Dermis microvascular lymphatic vessel endothelial cell (primary cell): ENCODE data around the gene OR7A17. TPM values are rescaled to one million over a fixed set of nuclear protein-coding genes. Genes with fewer than 3 reads are reported as not detected.

Source experiments
- DNase-seq, 2 donors: peaks; one replicate each; pipeline versions ENCODE4 v3.0.0 to v3.0.0-alpha.2; 2010; ENCODE audit warnings: low read depth in 2 of 2
- total RNA-seq: library from RNA; depleted of rRNA; stranded (reverse); fragments of >200 nt; gene quantifications from 2 replicates; pipeline ENCODE4 v1.2.1, GENCODE V29; 2014

The OR7A17 gene
- not detected in 2 replicates for total RNA-seq

- no peak for DNase-seq
Observed at GRCh38 chr19:14886032-14886431, at the start of gene OR7A17. TSS of gene OR7A17 (minus strand) at chr19:14886132. CDS start at chr19:14881355, 4,777 bp downstream.

- DNase-seq = no peak
Observed at GRCh38 chr19:14933506-14933905, 47.6 kb upstream of the OR7A17 start.

- no peak for DNase-seq
Observed at GRCh38 chr19:14916848-14917247, 30.9 kb upstream of the OR7A17 start.

GRCh38 chr19:14915116-14915515, 29.2 kb upstream of the OR7A17 start:
- no peak for DNase-seq

GRCh38 chr19:14906711-14907110, 20.8 kb upstream of the OR7A17 start:
- DNase-seq = no peak

- DNase-seq = no peak
Observed at GRCh38 chr19:14901675-14902260, 15.8 kb upstream of the OR7A17 start.

- no peak for DNase-seq
Observed at GRCh38 chr19:14890643-14891379, 4.9 kb upstream of the OR7A17 start.

- no peak for DNase-seq
Observed at GRCh38 chr19:14889994-14890642, 4.2 kb upstream of the OR7A17 start.

- peak in 1 of 2 donors; percentile 17 for DNase-seq
Observed at GRCh38 chr19:14871619-14872230, 14.2 kb downstream of the OR7A17 start.

- DNase-seq = no peak
Observed at GRCh38 chr19:14868497-14868896, 17.4 kb downstream of the OR7A17 start.

- DNase-seq = no peak
Observed at GRCh38 chr19:14848822-14849221, 37.1 kb downstream of the OR7A17 start, which contains the start of gene OR7A10. TSS of gene OR7A10 (minus strand) at chr19:14848922. CDS start at chr19:14841877, 7,045 bp downstream.

- no peak for DNase-seq
Observed at GRCh38 chr19:14843578-14843977, 42.4 kb downstream of the OR7A17 start.

GRCh38 chr19:14843169-14843568, 42.8 kb downstream of the OR7A17 start:
- no peak for DNase-seq

- DNase-seq = no peak
Observed at GRCh38 chr19:14840206-14840605, 45.7 kb downstream of the OR7A17 start.

- no peak for DNase-seq
Observed at GRCh38 chr19:14837391-14837790, 48.5 kb downstream of the OR7A17 start.

GRCh38 chr19:14835011-14835410, 50.9 kb downstream of the OR7A17 start, which contains the start of the genes OR7A5 and OR7C1:
TSS of gene OR7A5 (minus strand) at chr19:14835185. CDS start at chr19:14828241, 6,944 bp downstream.
TSS of gene OR7C1 (minus strand) at chr19:14835185. CDS start at chr19:14800136, 35,049 bp downstream.
- DNase-seq = peak in 1 of 2 donors; percentile 2

- no peak for DNase-seq
Observed at GRCh38 chr19:14830702-14831101, 55.2 kb downstream of the OR7A17 start.

Other genes starting within 250 kb of the OR7A17 start
- not detected in 2 replicates for gene ADGRE3, start 211.3 kb downstream of the OR7A17 start, total RNA-seq
- 4.2 and 9.6 TPM in 2 replicates for gene ZNF333, start 196.1 kb downstream of the OR7A17 start, total RNA-seq
- gene ADGRE2, start 107.6 kb downstream of the OR7A17 start, total RNA-seq = 0.13 and 0.38 TPM in 2 replicates
- not detected in 2 replicates for gene OR7A5, start 50.9 kb downstream of the OR7A17 start, total RNA-seq
- not detected in 2 replicates for gene OR7C1, start 50.9 kb downstream of the OR7A17 start, total RNA-seq
- gene OR7A10, start 37.2 kb downstream of the OR7A17 start, total RNA-seq = not detected in 2 replicates
- not detected in 2 replicates for gene OR7C2, start 55.4 kb upstream of the OR7A17 start, total RNA-seq
- not detected in 2 replicates for gene SLC1A6, start 93.7 kb upstream of the OR7A17 start, total RNA-seq
- gene CASP14, start 163.3 kb upstream of the OR7A17 start, total RNA-seq = not detected in 2 replicates
- not detected in 2 replicates for gene OR1I1, start 196.1 kb upstream of the OR7A17 start, total RNA-seq
- gene SYDE1, start 221.3 kb upstream of the OR7A17 start, total RNA-seq = 7.7 and 15.8 TPM in 2 replicates